ENCODE results near the gene CCDC122. TPM values are rescaled to one million over a fixed set of nuclear protein-coding genes. Genes with fewer than 3 reads are reported as not detected.

Gene CCDC122
- total and polyA plus RNA-seq, 2 of the 8 experiments (the other 6 are each of a cell fraction or from before 2014, with no cell fraction given), result 2.9 to 5.8 TPM

- no peaks in the 10 kb centered on the region for H3K4me1 ChIP-seq (replicated peaks in 1 of 4; ENCODE audit: control insufficient read depth in 3 of 4, insufficient read depth in 4 of 4, low read length in 3 of 4)
- FAIRE-seq, result no peak
Observed at GRCh38 chr13:43908156-43909126, 28.9 kb upstream of the CCDC122 start.

More at GRCh38 chr13:43908156-43909126, 28.9 kb upstream of the CCDC122 start:
- H3K4me3 ChIP-seq (ENCODE audit: extremely low read depth in 1 of 4, insufficient read depth in 2 of 4, low read depth in 3 of 4, low read length in 4 of 4), result no peak overlapping the region
- H4K20me1 ChIP-seq (replicated peaks in 1 of 2; ENCODE audit: control insufficient read depth in 1 of 2, insufficient read depth in 2 of 2, low read length in 2 of 2), result no peaks in the 10 kb centered on the region
- H2AK5ac ChIP-seq (ENCODE audit: low read depth, low read length), result no peak overlapping the region
- H2BK5ac ChIP-seq (ENCODE audit: low read depth, low read length), result no peak overlapping the region
- H4K5ac ChIP-seq (ENCODE audit: insufficient read length, low read depth, low read length), result no peak overlapping the region
- no peaks in the 10 kb centered on the region for H3K27me3 ChIP-seq (replicated peaks in 1 of 4; ENCODE audit: control insufficient read depth in 3 of 4, extremely low read depth in 1 of 4, insufficient read depth in 3 of 4, low read length in 3 of 4)
- H3K79me1 ChIP-seq (ENCODE audit: low read depth, low read length), result no peaks in the 10 kb centered on the region
- no peak overlapping the region for H2BK120ac ChIP-seq (replicated peaks; ENCODE audit: low read depth, low read length)
- WGBS, 2 experiments (ENCODE audit: extremely low coverage in 1 of 2, insufficient coverage in 1 of 2, insufficient read length in 1 of 2, insufficient replicate concordance in 2 of 2, low coverage in 1 of 2, low lambda C conversion rate in 2 of 2, missing lambda C conversion rate in 1 of 2), result 58% methylated on average over 2 of the region's 2 CpGs; no CpG with 5 or more reads in 1 of the 2 experiments
- H3K4me2 ChIP-seq (ENCODE audit: insufficient read depth in 1 of 2, low read depth in 2 of 2, low read length in 2 of 2), result no peak overlapping the region
- H3K27ac ChIP-seq (ENCODE audit: low read depth, low read length), result no peak overlapping the region
- CTCF ChIA-PET (ENCODE audit: partially characterized antibody), result interaction anchor here (0.6 to 4.0 kb wide), 76 partner anchors 8 to 1045 kb away, joined by 3 to 36 read pairs (median 4); no protein-coding TSS in a partner anchor
- no peaks in the 10 kb centered on the region for H3K79me2 ChIP-seq (ENCODE audit: control insufficient read depth in 1 of 2, insufficient read depth in 2 of 2, low read length in 2 of 2)
- H2BK15ac ChIP-seq (ENCODE audit: low read length), result no peak overlapping the region
- H2AFZ ChIP-seq (ENCODE audit: low read length), result no peak overlapping the region
- no peak overlapping the region for H4K91ac ChIP-seq (replicated peaks; ENCODE audit: insufficient read length, low read length)
- no peak overlapping the region for H4K8ac ChIP-seq (ENCODE audit: extremely low read depth, insufficient read depth, low read length)
- no peak overlapping the region for H3K23ac ChIP-seq (ENCODE audit: insufficient read length)
- H2BK12ac ChIP-seq (ENCODE audit: low read depth, low read length), result no peak overlapping the region
- no peaks in the 10 kb centered on the region for H3K9me3 ChIP-seq (ENCODE audit: insufficient read depth in 2 of 2, low read depth in 1 of 2, low read length in 1 of 2)
- H3K56ac ChIP-seq (replicated peaks; ENCODE audit: insufficient read length, low read depth, low read length), result no peak overlapping the region
- no peaks in the 10 kb centered on the region; the same call in 1 of the 2 replicates for H3K23me2 ChIP-seq (ENCODE audit: low read depth, low read length)
- no peak overlapping the region for H3K4ac ChIP-seq (replicated peaks; ENCODE audit: insufficient read length, low read depth, low read length)
- H3K14ac ChIP-seq (ENCODE audit: insufficient read length), result no peak overlapping the region
- POLR2A ChIA-PET (ENCODE audit: partially characterized antibody), result interaction anchor here (1.8 kb wide), 1 partner anchor 528 kb away, joined by 9 read pairs; no protein-coding TSS in a partner anchor
- no peaks in the 10 kb centered on the region for H3K36me3 ChIP-seq (ENCODE audit: control insufficient read depth in 2 of 4, insufficient read depth in 4 of 4, low read length in 3 of 4)
- TF ChIP-seq NRF1 (IDR thresholded peaks at IDR 0.05; ENCODE audit: low read depth, low read length) (no peak), CTCF (IDR thresholded peaks at IDR 0.05; ENCODE audit: control extremely low read depth in 1 of 3, insufficient read depth in 1 of 3, low read depth in 1 of 3, low read length in 3 of 3) (peak in 2 of 3 experiments; percentile 15 to 29; a peak in 2 of 4 replicates), RAD21 (IDR thresholded peaks at IDR 0.05 in 1 of 2, conservative IDR thresholded peaks at IDR 0.05 in 1 of 2; ENCODE audit: low read depth in 2 of 2, low read length in 2 of 2) (peak; percentile 42 to 62)
- H3K9ac ChIP-seq (replicated peaks in 1 of 4; ENCODE audit: extremely low read depth in 1 of 4, low read depth in 3 of 4, low read length in 3 of 4), result no peak overlapping the region
- H2BK20ac ChIP-seq (ENCODE audit: low read length), result no peak overlapping the region
- no peak overlapping the region for H3K18ac ChIP-seq (ENCODE audit: extremely low read depth, low read length)
- no peak for DNase-seq (ENCODE audit: low read depth in 1 of 2, low spot score in 2 of 2)
